GM19463 (cell line): ENCODE data around the gene SCN8A.

Experiments
- ATAC-seq: cut with Tn5 transposase; IDR thresholded peaks from one replicate; pipeline ENCODE4 v1.9.1; 2021; ENCODE audit warnings: mild to moderate bottlenecking, moderate library complexity; ENCODE audit not compliant: unreplicated experiment

SCN8A gene

GRCh38 chr12:51811203-51812202 is 220.5 kb downstream of the SCN8A start:
- ATAC-seq: no peak

DNA sequence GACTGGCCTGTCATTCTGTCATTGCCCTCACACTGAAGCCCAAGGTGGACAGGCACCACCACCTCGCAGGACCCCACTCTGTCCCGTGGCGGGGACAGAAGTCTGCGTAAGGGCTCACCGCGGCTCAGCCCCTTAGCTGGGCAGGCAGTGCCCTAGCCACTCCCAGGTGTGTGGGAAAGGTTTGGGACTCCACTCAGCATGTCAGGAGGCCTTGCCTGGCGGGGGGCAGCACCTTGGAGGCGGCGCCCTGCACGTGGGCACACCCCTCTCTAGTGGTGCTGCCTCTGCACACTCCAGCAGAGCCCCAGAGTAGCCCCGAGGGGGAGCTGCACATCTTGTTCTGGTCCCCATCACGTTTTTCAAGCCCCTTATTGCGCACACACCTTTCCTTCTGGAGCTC is 221.8 kb downstream of the SCN8A start:
- ATAC-seq: no peak

DNA sequence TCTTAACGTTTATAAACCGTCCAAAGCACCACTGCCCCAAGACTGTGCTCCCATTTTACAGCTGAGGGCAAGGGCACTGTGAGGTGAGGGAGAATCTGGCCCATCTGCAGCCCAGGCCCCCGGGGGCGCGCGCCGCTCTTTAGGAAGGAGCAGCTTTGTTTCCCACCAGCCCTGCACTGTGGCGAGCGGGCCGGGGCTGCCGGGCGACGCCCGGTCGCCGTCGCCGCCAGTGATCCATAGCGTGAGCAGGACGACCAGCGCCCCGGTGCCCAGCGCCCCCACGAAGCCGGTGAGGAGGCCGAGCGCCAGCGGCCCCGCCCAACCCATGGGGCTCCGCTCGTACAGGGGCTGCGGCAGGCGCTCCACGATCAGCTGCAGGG is 222.9 kb downstream of the SCN8A start:
- ATAC-seq: no peak

DNA sequence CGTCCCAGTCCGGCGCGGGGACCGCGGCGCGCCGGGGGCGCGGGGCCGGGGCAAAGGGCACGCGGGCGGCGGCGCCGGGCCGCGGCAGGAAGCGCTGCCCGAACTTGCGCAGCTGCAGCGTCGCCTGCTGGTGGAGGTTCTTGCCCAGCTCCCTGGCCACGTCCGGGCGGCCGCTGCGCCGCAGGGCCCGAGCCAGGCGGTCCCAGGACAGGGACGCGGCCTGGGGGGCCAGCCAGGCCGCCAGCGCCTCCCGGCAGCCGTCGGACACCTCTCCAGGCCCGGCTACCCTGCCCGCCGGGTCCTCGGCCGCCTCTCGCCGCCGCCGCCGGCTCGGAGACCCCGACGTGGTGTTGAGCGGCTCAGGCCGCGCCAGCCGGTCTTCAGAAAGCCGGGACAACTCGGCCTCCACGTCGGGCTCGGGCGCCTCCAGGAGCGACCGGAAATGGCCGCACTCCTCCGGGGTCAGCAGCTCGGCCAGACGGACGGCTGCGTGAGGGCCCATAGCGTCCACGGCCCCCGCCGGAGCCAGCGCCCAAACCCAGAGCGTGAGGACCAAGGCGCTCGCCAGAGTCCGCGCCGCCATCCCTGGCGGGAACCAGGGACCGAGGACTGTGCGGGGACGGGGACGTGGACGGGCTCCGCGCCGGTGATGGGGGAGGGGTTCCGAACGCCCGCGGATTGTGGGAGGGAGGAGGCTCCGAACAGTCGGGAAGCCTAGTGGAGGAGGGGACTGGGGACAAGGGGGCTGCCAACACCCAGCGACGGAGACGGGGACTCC is 223.5 kb downstream of the SCN8A start:
- ATAC-seq: no peak

- ATAC-seq: no peak
These were observed 224.5 kb downstream of the SCN8A start for GRCh38 chr12:51815571-51815970.

- no peak for ATAC-seq
These were observed 226.3 kb downstream of the SCN8A start for GRCh38 chr12:51817027-51817953.

GRCh38 chr12:51818086-51818485 is 227.1 kb downstream of the SCN8A start:
- ATAC-seq: no peak

- ATAC-seq: no peak
These were observed 227.7 kb downstream of the SCN8A start for GRCh38 chr12:51818566-51819300.

DNA sequence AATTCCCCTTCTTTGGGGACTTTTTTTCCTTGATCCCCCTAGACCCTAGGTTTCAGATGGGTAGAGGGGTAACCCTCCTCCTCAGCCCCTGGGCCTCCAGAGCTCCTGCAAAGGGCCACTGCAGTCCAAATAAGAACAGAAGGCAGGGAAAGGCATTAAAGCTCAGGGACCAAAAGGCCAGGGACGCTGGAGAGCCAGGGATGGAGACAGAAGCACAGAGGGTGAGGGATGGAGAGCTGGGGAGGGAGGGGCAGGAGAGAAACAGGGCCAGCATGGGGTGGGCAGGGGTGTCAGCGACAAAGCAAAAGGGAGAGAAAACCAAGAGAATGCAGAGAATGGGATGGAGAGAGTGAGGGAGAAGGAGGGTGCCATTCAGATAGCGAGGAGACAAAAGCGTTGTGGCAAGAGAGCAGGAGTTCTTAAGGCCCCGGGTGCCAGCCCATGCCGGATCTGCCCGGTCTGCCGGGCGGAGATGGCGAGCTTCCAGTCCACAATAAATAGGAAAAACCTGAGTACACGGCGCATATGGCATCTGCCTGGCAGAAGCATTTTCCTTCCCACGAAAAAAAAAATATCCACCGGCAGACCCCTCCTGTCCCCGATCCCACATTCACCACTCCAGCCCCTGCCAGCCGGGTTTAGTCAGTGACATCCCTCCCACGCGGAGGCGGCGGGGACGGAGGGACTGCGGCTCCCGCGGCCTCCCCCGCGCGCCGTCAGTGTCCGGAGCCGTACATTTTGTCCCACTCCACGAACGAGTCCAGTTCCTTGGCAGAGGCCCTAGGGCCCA is 228.9 kb downstream of the SCN8A start:
- no peak for ATAC-seq

GRCh38 chr12:51820526-51821439 is 229.8 kb downstream of the SCN8A start:
- no peak for ATAC-seq

DNA sequence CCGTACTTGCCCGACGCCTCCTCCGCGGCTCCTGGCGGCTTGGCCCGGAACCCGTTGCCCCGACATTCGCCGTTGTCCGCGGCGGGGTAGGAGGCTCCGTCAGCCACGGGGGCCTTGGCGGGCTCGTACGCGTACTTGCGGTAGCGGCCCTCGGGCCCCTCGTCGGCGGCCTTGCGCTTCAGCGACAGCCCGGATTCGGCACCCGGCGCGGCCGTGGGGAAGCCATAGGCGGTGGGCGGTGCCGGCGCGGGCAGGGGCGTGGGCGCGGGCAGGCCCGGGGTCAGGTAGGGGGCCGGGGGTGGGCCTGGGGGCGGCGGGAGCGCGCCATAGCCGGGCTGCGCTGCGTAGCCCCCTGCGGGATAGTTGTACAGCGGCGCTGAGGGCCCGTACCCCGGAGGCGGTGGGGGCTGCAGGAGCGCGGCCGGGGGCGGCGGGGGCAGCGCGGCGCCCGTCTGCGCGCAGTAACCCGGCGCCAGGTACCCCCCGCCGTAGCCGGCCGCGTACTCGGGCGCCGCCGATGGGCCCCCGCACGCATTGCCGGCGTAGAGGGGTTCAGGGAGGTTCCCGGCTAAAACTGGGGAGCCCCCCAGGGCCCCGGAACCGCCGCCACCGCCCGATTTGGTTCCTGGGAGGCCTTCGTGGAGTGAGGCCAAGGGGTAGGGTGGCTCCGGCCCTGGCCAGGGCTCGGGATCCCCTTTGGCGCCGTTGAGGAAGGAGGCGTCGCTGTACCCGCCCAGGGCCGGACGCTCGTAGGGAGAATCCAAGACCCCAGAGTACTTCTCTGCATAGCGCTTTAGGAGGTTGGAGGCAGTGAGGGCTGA is 230.6 kb downstream of the SCN8A start:
- ATAC-seq: no peak

DNA sequence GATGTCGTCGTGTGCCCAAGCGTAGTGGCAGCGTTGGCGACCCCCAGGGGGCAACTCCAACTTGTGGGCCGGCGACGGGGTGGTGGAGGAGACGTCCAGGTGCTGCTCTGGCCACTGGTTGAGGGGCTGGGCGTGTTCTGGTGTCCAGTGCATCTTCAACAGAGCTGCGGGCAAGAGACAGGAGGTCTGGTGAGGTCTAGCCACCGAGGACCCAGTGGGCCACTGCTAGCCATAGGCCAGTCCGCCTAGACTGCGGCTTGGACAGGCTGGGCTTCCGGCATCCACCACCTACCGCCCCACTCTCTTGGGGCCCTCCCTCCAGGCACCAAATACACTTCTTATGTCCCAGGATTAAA is 231.2 kb downstream of the SCN8A start:
- no peak for ATAC-seq

DNA sequence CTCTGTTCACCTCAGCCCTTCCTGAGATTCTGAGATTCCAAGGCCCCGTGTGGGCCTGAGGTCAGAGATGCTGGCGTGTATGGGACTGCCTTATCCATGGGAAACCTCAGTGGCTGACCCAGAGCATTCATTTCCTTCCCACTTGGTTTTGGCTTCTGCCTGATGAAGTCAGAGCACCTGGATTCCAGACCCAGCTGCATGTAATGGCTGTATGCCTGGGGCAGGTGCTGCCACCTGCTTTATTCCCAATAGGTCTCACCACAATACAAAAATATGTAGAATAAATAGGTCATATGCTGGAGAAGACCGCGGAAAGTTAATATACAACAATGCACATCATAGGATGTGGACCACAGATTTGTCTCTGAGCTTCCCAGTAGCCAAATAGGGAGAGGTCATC is 231.9 kb downstream of the SCN8A start:
- no peak for ATAC-seq

- no peak for ATAC-seq
These were observed 233.0 kb downstream of the SCN8A start for GRCh38 chr12:51823875-51824565.

DNA sequence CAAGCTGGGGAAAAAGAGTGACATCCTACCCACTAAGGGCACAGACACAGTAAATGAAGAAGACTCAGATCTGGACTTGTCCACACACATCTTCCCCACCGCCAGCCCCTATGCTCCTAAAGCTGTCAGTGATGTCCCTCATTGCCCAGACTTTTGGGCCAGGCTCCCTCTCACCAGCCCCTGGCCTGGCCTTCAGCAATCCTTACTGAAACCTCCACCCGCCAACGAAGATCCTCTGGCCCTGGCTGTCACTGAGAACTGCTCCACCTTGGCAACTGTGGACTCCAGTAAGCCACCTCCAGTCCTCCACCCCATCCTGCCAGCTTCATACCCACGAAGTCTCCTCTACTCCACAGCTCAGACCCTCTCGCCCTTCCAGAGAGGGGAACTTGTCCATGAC is 234.2 kb downstream of the SCN8A start:
- no peak for ATAC-seq

DNA sequence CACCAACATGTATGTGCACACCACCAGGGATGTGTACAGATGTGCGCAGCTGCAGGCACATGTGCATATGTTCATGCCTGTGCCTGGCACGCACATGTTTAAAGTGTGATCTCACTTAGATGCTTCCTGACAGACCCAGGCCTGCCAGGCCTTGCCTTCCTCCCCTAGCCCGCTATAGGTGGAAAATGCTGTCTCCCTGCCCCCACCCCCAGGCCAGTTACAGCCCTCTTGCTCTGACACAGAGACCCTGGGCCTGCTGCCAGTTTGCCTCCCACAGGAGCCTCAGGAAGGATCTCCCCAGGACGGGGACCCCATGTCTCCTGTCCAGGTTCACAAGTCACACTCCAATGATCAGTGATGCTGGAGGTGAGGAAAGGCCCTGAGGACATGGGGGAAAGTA is 235.8 kb downstream of the SCN8A start:
- ATAC-seq: no peak
